Body of pancreas (tissue), 4 donors: ENCODE data around the gene SP7.

Source experiments
- CTCF ChIP-seq, 7 experiments: fragments of 450-650 bp in 4 of 7; fragments of 200-600 bp in 3 of 7; sonication (generic) in 3 of 7; IDR thresholded peaks; one replicate each; pipeline ENCODE4 v1.5.1; 2016 to 2019; ENCODE audit warnings: antibody characterized with exemption in 7 of 7
- POLR2A ChIP-seq, 3 donors: fragments of 450-650 bp; IDR thresholded peaks; one replicate each; pipeline ENCODE4 v1.6.1; 2016; ENCODE audit warnings: antibody characterized with exemption in 3 of 3, mild to moderate bottlenecking in 2 of 3

- TF ChIP-seq CTCF (IDR thresholded peaks at IDR 0.05) (no peak), POLR2A (IDR thresholded peaks at IDR 0.05) (no peak)
These were observed 19.0 kb upstream of the SP7 start for GRCh38 chr12:53355121-53355520.
